ENCODE results near the gene TENM4.

Gene TENM4

DNA sequence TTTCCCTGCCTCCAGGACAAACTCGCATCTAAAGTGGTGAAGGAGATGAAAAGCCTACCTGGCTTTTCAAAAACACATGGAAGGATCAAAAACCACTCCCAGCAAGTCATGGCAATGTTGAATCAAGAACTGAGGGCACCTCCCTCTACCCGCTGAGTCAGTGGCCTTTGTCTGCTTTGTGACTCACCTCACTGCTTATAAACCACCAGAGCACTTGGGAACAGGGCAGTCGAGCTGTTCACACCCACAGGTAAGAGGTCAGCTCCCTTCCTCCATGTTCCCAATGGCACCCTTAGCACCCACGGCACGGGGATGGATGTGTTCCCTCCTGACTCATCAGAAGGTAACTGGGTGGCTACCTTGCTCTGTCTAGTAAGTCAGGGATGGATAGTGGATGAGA, 21.7 kb downstream of the TENM4 start:
- no peak for DNase-seq (ENCODE audit: low read depth in 2 of 2)

DNA sequence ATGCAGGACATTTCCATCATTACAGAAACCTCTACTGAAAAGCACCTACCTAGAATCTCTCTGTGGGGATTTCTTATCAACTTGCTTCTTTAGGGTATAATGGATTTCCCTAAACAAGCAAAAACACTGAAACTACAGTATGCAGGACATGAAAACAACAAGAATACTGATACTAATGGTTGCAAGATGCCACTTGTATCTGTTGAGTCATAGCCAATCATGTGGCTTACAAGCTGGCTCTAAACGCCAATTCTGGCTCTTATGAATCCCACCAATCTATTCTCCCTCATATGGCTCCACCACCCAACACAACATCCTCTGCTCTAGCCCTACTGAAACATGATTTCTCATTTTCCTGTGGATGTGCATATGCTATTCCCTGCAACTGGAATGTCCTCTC, 22.6 kb downstream of the TENM4 start:
- DNase-seq (ENCODE audit: low read depth in 2 of 2): no peak

DNA sequence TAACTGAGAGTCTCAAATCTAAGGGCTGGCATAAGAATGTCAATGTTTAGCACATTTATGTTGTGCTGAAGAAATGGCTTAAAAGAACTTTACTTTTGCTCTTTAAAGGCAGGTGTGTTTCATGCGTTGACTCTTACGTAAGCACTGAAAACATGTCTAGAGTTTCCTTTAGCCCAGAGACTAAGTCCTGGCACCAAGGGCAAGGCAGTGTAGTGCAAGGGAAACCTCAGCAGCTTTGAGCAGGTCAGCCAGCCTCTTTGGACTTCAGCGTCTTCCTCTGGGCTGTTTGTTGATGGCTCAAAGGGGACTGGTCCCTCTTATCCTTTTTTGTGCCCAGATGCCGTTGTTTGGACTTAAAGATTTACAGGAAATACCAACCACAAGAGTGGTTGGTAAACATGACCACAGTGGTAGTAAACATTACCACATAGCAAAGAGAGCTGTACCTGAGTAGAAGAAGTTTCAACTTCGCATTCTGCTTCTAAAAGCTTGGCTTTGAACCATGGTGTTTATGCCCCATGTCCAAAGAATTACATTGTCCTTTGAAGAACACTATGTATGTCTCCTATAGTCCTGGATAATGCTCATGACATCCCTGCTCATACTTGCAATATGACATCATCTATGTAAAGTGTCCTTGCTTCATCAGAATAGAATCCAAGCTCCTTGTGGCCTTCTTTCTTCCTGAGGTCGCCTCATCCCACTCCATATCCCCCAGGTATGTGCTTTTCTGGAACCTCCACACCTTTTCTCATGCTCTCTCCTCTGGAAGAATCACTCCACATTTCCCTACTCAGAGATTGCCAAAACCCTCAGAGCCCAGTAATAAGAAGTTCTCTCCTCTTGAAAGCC, 23.5 kb downstream of the TENM4 start:
- no peak for DNase-seq (ENCODE audit: low read depth in 2 of 2)

DNA sequence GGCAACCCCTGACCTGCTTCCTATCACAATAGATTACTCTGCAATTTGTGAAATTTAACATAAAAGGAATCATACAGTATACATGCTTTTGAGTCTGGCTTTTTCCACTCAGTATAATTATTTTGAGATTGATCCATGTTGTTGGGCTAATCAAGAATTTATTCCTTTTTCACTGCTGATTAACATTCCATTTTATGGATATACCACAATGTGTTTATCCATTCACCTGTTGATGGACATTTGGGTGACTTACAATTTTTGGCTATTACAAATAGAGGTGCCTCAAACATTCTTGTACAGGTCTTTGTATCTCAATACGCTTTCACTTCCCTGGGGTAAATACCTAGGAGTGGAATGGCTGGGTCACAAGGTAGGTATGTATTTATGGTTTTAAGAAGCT, 24.9 kb downstream of the TENM4 start:
- no peak for DNase-seq (ENCODE audit: low read depth in 2 of 2)

DNA sequence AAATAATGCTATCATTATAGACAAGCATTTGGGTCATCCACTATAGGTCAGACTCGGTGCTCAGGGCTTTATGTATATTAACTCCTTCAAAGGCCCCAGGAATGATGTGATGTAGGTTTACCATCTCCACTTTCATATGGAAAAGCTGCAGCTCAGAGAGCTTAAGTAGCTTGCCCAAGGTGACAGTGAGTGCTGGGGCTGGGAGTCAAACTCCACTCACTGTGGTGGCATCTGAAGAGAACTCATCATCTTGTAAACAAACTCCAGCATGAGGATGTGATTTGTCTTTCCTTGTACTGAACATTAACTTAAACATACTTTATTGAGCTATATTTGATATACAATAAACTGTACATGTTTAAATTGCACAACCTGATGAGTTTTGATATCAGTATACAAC, 25.4 kb downstream of the TENM4 start:
- no peak for DNase-seq (ENCODE audit: low read depth in 2 of 2)

DNA sequence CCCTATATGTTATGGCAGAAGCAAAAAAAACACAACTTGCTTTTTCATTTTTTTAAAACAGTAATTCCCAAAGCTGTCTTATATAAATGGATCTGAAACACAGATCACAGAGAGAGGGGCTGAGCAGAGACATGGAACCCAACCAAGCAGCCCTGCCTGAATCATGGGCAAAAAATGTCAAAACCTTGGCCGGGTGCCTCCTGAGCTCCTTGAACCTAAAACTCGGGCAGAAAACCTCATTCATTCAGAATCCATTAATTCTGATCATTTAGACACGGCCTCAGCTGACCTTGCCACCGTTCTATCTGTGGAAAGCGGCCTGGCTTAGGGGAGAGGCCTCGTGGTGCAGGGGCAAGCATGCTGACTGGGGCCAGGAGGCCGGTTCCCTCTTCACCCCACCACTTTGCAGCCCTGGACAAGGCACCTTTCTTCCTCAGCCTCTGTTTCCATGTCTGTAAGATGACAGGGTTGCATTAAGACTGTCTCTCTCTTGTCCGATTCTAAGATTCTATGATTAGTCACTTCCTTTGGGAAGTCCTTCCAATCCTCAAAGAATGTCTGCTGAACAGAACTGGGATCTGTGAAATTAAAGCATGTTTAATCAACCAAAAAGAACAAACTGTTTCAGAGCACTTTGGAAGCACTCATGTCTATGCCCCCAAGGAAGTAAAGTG, 26.0 kb downstream of the TENM4 start:
- no peak for DNase-seq (ENCODE audit: low read depth in 2 of 2)

DNA sequence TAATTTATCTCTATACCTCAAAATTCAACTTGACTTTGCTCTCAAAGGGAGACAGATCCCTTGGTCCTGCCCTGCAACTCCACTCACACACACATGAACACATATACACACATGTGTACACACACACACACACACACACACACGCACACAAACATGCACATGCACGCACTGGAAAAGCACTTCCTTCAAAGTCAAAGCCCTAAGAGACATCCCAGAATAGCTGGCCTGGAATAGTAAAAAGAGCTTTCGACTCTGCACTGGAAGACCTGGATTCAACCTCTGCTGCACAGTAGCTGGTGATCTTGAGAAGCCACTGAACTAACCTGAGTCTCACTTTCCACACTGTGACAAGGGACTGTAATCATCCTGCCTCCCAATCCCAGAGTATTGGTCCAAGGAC, 26.8 kb downstream of the TENM4 start:
- no peak for DNase-seq (ENCODE audit: low read depth in 2 of 2)

DNA sequence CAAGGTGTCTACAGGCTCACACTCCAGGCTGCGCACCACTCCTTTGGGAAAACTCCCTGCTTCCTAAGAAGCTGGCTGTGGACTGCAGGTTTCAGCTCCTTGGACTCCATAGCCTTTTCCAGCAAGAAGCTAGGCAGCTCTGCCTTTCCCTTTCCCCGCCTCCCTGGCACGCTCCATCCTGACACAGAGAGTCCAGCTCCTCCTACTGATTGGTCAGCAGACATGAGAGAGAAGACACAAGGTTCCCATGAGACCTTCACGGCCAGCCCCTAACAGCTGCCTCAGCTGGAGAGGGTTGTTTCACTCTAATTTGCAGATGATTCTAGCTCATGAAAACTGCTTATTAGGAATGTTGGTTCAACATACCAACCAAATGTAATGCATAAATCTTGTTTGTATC, 27.6 kb downstream of the TENM4 start:
- no peak for DNase-seq (ENCODE audit: low read depth in 2 of 2)

DNA sequence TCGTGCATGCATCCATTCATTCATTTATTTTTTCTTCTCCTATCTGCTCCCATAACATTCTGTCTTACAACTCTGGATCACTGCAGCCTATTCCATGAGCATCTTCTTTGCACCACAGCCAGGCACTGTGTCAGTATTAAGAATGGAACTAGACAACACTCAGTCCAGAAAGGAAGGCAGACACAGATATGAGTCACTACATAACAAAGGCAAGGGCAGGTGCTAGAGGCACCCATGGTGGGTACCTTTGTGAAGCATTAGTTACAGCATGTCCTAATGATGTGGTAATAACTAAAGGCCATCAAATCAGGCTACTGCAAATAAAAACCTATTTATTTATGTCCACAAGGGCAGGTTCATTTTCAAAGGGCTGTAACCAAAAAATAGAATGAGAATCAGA, 28.1 kb downstream of the TENM4 start:
- no peak for DNase-seq (ENCODE audit: low read depth in 2 of 2)

DNA sequence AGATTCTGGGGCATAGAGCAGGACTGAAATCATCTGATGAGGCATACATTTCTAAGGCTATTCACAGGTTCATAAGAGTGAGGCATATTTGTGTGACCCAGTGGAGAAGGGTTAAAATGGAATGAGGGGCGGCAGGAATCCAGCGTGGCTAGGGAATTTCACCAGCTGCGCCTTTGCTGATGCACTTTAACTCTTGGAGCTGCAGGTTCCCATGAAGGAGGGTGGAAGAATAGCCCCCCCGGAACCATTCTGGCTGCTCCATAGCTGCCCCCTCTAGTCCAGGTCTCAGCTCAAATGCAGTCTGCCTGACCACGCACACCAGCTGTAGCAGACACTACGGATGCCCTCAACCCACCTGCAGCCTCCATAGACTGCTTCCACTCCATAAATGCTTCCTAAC, 31.5 kb downstream of the TENM4 start:
- DNase-seq (ENCODE audit: low read depth in 2 of 2): no peak

DNA sequence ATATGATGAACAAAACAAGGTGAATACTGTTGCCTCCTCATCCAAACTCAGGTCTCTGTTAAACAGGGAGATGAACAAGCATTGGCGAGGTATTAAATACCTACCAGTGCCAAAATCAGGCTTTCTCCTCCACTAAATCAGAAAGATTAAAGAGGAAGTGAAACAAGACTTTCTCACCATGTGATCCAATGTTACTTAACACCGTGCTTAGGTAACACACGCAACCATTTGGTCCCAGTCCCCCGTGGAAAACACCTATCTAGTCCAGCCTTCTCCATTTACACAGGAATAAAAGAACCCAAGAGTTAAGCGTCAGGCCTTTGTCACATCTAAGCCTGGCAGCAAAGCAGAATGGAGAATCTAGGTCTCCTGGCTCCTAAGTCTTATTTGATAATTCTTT, 34.5 kb downstream of the TENM4 start:
- no peak for DNase-seq (ENCODE audit: low read depth in 2 of 2)

DNA sequence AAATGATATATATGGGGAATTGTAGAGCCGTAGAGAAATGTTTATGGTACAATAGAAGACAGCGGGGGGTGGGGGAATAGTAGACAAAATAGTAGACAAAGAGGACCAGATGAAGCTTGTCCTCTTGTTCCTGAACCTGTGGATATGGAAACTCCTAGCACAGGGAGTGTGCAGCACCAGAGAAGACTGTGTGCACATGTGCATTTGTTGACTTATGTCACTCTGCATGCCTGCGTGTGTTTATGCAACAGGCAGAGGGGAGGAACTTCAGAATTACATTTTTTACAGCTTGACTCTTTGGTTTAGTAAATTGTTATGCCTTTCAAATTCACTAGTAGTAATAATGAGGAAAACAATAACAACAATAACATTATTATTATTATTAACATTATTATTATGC, 36.0 kb downstream of the TENM4 start:
- DNase-seq (ENCODE audit: low read depth in 2 of 2): no peak

DNA sequence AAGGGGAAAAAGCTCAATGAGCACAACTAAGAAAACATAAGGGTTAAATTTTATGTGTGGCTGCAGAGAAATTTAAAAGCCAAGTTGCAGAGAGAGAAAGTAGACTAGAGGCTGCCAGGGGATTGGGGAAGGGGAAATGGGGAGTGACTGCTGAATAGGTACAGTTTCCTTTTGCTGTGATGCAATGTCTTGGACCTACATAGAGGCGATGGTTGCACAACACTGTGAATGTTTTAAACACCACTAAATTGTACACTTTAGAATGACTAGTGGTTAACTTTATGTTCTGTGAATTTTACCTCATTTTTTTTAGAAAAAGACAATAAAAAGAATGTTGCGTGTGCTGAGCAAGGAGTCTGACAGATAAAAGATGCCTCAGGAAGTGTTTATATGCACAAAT, 36.5 kb downstream of the TENM4 start:
- no peak for DNase-seq (ENCODE audit: low read depth in 2 of 2)

DNA sequence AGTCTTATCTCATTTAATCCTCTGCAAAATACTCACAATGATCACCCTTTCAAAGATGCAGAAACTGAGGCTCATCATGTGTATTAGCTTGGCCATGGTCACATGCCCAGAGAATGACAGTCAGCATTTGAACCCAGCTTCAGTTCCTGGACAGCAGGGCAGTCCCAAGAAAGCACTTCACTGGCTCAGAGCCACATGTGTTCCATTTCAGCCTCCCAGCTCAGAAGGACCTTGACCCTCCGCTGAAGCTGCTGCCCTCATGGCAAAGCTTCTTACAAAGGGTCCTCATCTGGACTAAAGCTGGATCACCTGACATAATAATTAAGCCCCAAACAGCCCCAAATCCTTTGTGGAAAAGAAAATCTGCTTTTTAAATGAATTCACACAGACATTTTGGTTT, 37.0 kb downstream of the TENM4 start:
- DNase-seq (ENCODE audit: low read depth in 2 of 2): no peak

DNA sequence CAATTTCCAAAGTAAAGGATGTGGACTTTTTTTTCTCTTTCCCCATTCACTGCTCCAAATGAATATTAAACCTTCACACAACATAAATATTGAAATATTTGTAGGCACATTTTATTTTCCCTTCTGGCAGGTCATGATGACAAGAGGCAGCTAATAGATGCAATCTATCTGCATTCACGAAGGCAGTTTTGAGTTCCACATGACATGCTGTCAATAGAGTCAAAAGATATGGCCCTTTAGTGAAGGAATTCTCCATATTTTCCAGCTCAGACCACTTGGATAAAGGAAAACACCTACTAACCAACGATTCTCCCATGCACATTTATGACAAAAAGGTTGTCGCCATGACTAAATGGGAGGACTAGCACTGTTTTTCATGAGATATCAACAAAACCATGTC, 37.9 kb downstream of the TENM4 start:
- no peak for DNase-seq (ENCODE audit: low read depth in 2 of 2)

DNA sequence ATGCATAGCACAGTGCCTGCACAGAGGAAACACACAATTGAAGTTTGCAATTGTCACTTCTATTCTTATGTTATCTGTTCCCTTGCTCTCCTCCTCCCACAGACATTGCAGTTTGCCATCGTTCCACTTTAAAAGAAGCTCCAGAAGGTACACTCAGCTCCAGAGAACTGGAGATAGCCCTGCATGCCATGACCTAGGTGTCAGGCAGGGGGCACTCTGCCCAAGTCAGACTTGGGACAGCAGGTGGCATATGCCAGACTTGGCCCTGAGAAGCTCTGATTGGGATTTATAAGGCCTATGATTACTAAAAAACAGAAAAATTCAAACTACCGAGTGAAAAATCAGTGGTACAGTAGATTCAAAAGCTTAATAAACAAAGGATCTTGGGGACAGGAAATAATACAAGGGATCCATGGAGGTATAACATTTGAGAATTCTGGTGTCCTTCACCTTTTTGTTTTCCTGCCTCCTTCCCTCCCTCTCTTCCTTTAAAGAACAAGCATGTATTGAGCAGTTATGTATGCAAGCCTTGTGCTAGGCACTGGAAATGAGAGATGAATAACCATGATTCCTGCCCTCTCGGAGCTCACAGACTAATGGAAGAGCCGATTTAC, 40.0 kb downstream of the TENM4 start:
- no peak for DNase-seq (ENCODE audit: low read depth in 2 of 2)

DNA sequence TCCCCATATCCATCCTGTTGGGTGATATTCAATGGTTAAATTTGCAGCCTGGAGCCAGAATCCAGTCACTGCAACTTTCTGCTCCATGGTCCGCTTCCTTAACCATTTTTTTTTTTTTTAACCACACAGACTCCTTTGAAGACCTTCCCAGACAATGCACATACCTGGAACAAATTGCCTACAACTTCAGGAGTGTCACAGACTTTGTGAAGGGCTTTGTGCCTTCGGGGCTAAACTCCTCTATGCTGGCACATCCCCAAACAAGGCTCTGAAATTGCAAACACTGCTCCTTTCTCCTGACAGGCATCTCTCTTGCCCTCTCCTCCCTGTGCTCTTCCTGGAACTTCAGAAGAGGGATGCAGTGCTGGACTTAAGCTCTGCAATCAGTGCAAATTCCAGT, 40.6 kb downstream of the TENM4 start:
- DNase-seq (ENCODE audit: low read depth in 2 of 2): no peak

DNA sequence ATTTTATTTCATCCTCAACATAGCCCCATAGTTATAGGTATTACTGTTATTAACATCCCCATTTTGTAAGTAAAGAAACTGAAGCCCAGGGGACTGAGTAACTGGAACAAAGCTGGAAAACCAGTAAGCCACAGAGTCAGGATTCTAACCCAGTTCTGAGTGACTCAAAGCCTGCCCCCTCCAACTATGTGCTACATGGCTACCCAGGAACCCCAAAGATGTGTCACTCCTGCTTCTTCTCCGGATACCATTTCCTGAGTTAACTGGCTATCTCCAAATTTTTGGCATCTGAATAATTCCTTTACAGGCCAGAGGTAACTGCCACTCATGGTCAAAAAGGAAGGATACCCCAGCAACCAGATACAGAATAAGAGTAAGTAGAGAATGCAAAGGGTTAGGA, 43.6 kb downstream of the TENM4 start:
- no peak for DNase-seq (ENCODE audit: low read depth in 2 of 2)

DNA sequence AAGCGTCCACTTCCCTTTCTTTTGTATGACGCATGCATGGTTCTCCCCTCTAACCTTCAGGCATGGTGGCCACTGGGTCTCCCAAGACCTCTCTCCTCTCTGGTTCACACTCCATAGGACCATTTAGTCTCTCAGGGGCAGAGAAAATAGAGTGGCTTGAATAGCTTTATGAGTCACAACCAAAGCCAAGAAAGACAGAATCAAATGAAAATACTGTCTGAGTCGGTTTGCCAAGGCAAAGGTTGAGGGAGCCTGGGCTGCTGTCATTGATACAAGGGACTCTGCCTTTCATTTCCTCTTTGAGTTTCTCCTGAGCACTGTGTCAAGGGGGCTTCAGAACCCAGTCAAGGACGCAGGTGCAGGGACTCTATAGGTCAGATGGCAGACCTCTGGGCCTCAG, 44.2 kb downstream of the TENM4 start:
- DNase-seq (ENCODE audit: low read depth in 2 of 2): no peak

DNA sequence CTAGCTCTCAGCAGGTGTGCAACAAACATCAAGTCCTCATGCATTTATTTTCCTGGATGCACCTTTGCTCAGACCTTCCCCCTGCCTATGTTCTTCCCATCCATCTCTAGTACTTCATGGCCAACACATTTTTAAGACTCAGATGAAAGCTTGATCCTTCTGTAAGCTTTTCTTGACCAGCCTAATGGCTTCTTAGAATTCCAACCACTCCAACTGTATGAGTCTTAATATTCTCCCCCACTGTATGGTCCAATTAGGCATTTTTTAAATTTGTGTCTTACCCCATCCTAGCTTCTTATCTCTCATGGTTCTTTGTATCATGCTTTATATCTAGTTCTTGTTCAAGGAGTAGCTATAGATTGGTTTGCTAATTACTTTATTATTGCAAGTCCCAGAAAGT, 44.8 kb downstream of the TENM4 start:
- DNase-seq (ENCODE audit: low read depth in 2 of 2): no peak

DNA sequence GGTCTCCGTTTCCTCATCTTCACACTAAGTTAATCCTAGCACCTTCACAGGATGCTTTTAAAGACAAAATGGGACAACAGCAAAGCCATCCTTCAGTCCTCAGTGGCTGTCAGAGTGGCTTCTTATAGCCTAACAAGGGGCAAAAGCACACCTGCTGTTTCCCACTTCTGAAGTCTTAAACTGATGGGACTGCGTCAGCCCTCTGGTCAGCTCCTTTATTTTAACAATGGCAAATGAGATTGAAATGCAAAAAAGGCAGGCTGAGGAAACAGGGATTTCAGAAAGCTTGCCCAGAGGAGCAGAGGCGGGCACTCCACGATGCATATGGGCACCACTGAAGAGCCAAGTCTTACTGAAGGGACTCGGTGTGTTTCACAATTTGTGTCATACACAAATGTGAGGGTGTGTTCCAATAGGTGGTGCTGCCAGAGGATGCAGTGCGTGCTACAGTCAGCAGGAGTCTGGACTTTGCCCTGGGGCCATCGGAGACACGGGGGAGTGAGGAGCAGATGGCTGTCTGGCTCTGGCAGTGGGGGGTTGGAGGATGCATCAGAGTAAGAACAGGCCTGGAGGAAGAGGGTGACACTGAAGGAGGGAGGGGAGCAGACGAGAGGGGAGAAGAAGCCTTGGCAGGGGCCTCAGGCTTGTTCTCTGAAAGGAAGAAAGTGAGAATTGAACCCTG, 47.3 kb downstream of the TENM4 start:
- DNase-seq (ENCODE audit: low read depth in 2 of 2): no peak

DNA sequence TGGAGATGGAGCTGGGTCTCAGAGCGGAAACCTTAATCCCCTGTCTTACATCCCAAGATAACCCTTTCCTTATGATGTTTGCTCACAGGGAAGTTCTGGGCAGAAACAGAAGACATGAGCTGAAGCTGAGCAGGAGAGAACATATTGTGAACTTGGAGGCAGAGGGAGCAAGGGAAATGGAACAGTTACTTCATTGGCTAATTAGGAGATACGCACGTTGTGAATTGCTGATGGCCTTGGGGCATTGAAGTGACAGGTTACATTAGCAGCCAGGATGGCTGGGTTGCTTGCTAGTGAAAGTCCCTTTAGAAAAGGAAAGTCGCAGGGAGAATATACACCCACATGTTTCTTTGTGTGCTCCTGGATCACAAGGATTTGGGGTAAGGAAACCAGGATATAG, 48.7 kb downstream of the TENM4 start:
- no peak for DNase-seq (ENCODE audit: low read depth in 2 of 2)

DNA sequence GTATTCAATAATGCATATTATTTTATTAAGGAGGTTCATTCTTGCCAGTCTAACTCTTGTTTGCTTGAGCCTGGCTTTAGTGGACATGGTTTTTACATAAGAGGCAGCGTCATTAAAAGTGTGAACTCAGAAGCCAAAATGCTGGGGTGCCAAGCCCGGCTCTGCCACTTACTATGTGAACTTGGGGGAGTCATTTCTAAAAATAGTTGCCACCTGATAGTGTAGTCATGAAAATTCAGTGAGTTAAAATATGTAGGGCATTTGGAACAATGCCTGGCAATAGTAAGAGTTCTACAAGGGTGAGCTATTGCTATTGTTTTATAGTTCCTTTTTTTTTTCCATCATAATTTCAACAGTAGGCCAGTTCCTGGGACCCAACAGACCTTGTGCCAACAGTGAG, 49.9 kb downstream of the TENM4 start:
- DNase-seq (ENCODE audit: low read depth in 2 of 2): no peak

Data from activated CD8-positive, alpha-beta memory T cell treated with anti-CD3 and anti-CD28 coated beads for 4 hours (primary cell).